MM.1S (cell line): ENCODE results near the gene PLCB1.

Experiments used
- EZH2 ChIP-seq: fragments of 300-600 bp; sonication (generic); optimal IDR thresholded peaks from 2 replicates; pipeline ENCODE3; 2017; ENCODE audit warnings: low read depth, mild to moderate bottlenecking, antibody characterized with exemption, low read length, mixed read lengths
- EZH2phosphoT487 ChIP-seq: fragments of 300-600 bp; sonication (generic); IDR thresholded peaks from 2 replicates; pipeline ENCODE4 v1.6.1; 2018; ENCODE audit warnings: antibody characterized with exemption, low read length
- TF ChIP-seq, protein P1 (sequence below): fragments of 300-600 bp; sonication (generic); IDR thresholded peaks from 2 replicates; pipeline ENCODE4 v1.5.1; 2016; ENCODE audit warnings: antibody characterized with exemption, low read length, mixed read lengths

GRCh38 chr20:8152183-8152582 lies 20.1 kb downstream of the PLCB1 start:
- TF ChIP-seq, protein P1, sequence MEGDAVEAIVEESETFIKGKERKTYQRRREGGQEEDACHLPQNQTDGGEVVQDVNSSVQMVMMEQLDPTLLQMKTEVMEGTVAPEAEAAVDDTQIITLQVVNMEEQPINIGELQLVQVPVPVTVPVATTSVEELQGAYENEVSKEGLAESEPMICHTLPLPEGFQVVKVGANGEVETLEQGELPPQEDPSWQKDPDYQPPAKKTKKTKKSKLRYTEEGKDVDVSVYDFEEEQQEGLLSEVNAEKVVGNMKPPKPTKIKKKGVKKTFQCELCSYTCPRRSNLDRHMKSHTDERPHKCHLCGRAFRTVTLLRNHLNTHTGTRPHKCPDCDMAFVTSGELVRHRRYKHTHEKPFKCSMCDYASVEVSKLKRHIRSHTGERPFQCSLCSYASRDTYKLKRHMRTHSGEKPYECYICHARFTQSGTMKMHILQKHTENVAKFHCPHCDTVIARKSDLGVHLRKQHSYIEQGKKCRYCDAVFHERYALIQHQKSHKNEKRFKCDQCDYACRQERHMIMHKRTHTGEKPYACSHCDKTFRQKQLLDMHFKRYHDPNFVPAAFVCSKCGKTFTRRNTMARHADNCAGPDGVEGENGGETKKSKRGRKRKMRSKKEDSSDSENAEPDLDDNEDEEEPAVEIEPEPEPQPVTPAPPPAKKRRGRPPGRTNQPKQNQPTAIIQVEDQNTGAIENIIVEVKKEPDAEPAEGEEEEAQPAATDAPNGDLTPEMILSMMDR: no peak
- TF ChIP-seq EZH2phosphoT487 (no peak), EZH2 (no peak)
